GM19193 (cell line): Measurements from ENCODE around the gene IRF2.

Experiments
- POLR2A ChIP-seq: IDR thresholded peaks from 4 replicates; pipeline ENCODE4 v1.6.1; 2011; ENCODE audit not compliant: insufficient read depth, insufficient read length; ENCODE audit errors: extremely low read depth

The IRF2 gene

DNA sequence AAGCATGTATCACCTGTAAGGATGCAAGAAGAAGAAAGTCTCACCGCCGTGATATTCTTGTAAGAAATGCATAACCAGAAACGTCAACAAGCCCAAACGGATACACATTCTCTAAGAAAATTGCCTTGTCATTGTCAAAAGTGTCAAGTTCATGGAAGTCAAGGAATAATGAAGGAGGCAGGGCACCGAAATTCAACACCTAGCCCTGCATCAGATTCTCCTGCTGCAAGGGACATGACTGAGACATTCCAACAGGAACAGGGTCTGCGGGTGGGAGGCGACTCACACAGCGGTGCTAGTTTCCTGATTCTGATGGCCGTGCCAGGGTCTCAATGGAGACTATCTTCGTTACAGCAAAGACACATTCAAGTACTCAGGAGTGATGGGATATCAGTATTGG is 26.7 kb downstream of the IRF2 start:
- no peak for TF ChIP-seq POLR2A

DNA sequence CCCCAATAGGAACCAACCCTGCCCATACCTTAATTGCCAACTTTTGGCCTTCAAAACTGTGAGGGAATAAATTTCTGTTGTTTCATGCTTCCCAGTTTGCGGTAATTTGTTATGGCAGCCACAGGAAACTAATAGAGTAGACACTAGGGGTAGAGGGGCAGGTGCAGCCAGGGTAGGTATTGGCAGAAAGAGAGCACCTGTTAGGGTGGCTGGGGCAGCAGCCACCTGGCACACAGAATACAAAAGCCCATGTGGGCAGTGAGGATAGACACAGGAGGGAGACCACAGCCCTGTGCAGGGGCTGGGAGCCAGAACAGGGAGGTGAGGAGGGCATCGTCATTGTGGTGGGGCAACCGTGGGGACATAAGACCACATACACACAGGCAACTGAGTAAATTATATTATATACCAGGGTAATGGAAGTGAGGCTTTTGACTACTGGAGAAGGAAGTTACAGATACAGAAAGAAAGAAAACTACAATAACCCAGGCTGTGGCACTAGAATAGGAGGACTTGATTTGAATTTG is 28.2 kb downstream of the IRF2 start:
- TF ChIP-seq POLR2A, result no peak

DNA sequence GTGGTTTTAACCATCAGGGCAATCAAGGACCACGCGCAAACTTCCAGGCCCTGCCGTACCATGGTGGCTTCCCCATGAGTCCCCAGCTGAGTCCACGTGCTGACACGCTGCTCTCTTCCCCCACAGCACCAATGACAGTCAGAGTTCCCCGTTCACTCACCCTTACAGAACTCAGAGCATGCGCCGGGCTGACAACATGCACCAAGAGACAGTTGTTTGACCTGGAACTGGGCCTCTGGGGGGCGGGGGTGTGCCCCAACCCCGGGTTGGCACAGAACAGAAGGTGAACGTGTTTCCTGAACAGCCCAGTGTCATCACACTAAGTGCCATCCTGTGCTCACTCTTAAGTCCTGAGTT is 29.4 kb downstream of the IRF2 start:
- TF ChIP-seq POLR2A, result no peak

DNA sequence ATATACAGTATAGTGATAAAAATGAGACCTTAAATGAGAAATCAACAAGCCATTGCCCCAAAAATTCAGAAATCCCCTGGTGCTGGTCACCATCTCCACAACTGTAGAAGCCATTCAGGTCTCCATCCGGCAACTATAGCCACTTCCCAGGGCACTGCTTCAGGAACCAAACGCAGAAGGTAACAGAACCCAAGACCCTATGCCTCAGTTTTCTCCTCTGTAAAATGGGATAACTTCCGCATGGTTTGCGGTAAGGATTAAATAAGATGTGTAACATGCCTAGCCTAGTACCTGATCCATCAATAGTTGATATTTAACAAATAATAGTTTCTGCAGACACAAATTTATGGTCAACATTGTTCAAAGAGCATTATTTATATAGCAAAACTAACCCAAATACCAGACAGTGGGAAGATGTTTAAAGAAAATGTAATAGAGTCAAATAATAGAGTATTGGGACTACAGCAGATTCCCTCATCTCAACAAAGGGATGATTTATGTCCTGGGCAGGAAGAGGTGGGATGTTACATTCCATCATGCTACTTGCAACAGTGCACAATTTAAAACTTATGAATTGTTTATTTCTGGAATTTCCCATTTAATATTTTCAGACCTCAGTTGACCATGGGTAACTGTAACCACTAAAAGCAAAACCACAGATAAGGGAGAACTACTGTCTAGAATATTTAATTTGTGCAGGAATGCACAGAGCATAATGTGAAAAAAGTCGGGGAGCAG is 30.0 kb downstream of the IRF2 start:
- no peak for TF ChIP-seq POLR2A

DNA sequence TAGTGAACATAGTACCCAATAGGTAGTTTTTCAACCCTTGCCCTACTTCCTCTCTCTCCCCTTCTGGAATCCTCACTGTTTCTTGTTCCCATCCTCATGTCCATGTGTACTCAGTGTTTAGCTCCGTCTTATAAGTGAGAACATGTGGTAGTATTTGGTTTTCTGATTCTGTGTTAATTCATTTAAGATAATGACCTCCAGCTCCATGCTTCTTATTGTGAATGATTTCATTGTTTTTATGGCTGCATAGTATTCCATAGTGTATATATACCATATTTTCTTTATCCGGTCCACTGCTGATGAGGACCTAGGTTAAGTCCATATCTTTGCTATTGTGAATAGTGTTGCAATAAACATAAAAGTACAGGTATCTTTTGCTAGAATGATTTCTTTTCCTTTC is 31.0 kb downstream of the IRF2 start:
- TF ChIP-seq POLR2A, result no peak

DNA sequence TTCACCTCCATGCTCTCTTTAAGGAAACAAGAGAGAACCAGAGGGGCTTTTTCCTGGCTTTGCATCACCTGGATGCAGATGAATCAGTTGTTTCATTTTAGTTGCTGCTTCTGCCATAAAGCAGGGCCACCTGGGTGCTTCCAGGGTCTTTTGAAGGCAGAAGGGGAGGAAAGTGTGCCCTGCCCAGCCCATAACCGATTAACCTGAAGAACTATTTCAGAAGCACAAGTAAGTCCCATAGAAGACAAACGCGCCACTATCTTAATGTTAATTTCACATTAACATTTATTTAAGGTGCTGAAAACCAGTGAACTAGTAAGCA is 32.1 kb downstream of the IRF2 start:
- no peak for TF ChIP-seq POLR2A

DNA sequence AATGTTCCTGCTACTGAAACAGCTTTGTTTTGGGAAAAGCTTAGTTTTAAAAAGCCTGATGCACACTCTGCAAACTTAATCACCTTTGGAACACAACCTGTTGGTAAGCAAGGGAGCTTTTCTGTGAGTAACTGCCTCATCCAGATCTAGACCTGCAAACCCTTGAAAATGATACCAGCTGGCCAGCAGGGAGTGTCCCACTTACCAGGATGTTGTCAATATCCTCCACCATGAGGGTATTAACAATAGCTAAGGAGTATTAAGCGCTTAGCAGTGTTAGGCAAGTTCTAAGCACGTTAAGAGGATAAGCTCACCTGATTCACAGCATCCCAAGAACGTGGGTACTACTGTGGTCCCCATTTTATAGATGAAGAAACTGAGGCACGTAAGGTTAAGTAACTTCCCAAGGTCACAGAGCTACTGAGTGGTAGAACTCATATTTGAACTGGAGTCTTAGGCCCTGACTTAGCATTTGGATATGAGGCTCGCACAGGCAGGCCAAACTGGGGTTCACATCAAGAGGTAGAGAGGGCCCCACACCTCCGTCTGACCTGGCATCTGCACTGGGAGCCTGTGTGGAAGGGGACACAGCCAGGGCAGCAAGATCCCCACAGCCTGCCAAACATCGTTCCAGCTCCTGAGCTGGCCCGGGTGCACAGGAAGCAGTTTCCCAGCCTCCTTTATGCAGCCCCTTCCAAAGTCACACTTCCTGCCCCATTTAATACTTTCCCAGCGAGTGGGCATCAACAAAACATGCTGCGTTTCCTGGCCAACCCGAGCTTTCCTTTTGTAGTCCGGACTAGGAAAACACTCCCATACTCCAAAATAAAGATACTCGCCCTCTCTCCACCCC is 32.7 kb downstream of the IRF2 start:
- TF ChIP-seq POLR2A, result no peak

DNA sequence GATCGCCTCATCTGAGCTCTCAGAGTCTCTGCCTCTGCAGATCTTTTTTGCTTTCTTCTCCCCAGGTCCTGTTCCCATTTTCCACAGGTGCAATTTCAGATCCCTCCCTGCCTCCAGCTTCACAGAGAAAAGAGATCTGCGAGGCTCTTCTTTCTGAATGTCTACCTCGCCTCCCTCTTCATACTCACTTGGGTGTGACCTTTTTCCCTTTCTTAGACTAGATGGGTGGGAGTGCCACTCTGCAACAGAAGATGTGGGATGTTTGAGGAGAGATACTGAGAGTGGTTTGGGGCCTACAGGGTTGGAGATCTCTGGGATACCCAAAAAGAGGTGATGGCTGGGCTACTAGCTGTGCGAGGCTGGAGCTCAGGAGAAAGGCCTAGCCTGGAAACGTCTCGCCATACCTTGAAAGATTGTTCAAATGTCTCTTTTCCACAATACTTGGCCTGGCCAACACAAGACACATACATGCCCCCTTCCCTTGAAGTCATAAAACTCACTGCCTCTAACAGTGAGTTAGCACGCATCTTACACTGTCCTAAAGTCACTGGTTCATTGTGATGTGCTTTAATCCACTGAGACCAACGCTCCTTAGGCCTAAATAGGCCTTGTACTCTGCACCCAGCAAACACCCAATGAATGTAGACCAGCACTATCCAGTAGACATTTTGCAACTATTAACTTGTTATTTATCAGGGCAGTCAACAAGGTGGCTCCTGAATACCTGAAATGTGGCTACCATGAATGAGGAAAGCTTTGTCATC is 33.6 kb downstream of the IRF2 start:
- TF ChIP-seq POLR2A, result no peak

DNA sequence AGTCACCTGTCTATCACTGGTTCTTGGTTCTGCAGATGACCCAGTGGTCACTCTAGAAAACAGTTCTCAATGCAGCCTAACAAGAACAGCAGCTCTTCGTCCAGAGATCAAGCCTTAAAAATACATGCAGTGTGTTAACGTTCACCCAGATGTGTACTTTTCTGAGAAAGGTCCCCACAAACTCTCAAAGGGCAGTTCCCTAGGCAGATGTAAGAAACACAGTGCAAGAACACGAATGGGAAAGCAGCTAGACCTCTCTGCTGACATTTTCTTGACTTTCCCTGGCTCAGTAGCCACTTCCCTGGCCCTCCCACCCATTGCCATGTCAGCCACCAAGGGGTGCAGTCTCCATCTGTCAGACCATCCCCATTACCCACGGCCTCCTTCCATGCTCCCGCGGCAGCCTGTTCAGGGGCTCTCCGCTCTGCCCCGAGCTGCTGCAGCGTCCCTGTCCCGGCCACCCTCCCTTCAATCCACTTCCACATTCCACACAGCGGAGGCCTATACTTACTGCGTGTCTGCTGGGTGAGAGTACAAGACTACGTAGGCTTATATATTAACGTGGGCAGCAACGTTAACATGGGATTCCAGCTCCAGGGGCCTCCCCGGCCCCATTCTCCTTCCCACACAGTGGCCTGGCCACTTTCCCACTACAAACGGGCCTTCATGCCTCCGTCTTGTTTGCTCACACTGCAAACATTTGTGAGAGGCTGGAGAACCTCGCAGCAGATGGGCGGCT is 34.3 kb downstream of the IRF2 start:
- no peak for TF ChIP-seq POLR2A

DNA sequence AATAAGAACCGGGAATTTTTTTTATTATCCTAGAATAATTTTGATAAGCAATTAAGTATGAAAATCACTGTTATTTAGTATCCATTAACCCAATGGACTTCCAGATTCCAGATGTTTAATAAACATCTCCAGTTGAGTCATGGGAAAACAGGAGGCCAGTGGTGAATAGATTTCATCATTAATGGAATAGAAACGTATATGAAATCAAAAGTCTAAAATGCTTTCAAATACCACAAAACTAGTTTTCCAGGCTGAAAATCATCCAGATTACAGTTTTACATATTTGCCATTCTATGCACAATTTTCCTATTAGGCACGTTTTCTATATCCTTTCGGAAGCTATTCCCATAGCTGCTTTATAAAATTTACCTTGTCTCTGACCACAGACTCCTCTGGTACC is 35.0 kb downstream of the IRF2 start:
- TF ChIP-seq POLR2A, result no peak

DNA sequence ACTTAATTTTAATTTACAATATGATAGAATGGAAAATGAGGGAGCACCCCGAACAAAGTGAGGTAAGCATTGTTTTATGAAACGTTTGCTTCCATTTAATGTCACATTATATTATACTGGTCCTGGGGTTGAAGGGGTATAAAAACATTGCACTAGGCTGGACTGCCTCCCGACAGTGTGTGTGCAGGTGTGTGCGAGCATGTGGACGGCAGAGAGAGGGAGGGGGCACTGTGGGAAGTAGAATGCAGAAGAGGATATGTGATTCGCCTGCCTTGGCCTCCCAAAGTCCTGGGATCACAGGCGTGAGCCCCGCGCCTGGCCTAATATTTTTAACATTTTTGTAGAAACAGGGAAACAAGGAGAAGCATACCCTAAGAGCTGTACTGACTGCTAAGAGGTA is 36.0 kb downstream of the IRF2 start:
- TF ChIP-seq POLR2A, result no peak

DNA sequence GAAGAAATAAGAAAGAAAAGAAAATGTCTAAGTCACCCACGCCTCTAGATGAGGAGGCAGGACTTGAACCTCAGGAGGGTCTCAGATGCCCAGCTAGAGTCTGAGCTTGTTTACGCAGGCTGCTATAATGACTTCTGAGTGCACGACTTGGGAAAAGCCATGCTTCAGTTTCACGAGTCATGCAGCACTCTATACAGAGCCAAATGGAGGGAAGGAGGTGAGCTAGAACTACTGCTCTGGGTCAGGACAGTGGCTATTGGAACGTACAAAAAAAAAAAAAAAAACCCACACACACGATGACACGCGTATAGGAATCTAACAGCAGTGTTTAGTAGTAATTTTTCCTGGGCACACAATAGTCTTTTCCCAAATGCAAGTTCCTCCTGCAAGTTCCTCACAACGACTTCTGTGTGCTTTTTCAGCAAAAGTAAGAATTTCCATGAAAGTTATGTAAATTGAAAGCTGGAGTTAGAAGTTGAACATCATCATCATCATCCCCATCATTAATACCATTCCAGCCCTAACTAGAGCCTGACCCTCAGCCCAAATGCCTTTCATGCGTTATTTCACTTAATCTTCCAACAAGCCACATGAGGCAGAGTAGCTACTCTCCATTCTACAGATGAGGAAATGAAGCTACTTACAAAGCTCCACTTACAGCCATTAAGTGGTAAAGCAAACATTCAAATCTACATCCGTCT is 36.6 kb downstream of the IRF2 start:
- no peak for TF ChIP-seq POLR2A

DNA sequence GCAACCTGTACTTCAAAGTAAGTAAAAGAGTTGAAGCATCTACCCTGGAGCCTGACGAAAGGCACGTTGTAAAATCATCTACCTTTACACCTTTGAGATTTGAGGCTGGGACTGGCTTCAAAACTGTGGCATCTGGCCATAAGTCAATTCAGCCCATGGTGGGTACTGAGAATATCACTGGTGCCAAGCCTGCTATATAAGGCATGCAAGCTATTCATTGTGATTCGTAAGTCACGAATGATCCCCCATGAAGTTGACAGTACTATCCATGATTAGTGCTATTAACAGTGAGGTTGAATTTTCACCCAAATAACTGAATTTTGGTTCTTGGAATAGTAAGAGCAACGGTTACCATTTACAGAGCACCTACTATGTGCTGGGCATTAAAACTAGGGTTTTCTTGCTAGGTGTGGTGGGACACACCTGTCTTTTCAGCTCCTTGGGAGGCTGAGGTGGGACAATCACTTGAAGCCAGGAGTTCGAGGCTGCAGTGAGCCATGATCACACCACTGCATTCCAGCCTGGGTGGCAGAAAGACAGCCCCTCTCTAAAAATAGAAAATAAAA is 39.8 kb downstream of the IRF2 start:
- TF ChIP-seq POLR2A, result no peak

DNA sequence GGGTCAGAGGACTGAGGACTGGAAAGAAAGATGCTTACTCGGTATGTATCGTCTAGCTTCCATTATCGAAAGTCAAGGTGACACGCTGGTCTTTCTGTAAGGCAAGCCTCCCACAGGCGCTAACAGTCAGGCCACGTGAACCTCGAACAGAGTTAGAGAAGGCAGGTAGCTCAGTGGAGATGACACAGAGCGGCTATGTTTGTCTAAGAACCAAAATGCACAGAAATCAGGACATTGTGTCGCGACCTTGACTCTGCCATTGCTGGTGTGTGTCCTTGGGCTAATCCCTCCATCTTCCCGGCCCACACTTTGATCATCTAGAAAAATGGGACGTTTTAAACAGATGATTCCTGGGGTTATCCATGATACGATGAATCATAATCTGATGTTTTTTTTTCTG is 40.3 kb downstream of the IRF2 start:
- no peak for TF ChIP-seq POLR2A
